Heart left ventricle (tissue), 16 donors: ENCODE measurements around the gene CTBP1. TPM values are rescaled to one million over a fixed set of nuclear protein-coding genes. Genes with fewer than 3 reads are reported as not detected.

Source experiments
- ATAC-seq, 4 donors: fragments of 200-7000 bp; cut with Tn5 transposase; one replicate each; pipeline ENCODE4 v1.9.1; 2020 to 2022; ENCODE audit warnings: moderate library complexity in 4 of 4, mild to moderate bottlenecking in 3 of 4, moderate number of reproducible peaks in 1 of 4
- DNase-seq, 5 donors: peaks; one replicate each; pipeline ENCODE4 v3.0.0-alpha.2; 2020
- H3K27ac ChIP-seq, 12 donors: fragments of 200-600 bp; sonication (generic) in 4 of 12; one replicate each; pipeline versions ENCODE4 v1.5.0 to v1.8.0; 2016 to 2022; ENCODE audit warnings: mild to moderate bottlenecking in 2 of 12
- H3K27me3 ChIP-seq, 9 donors: fragments of 200-600 bp; sonication (generic) in 2 of 9; one replicate each; pipeline versions ENCODE4 v1.5.1 to v1.8.0; 2016 to 2022; ENCODE audit warnings: mild to moderate bottlenecking in 3 of 9
- H3K36me3 ChIP-seq, 9 donors: fragments of 200-600 bp; sonication (generic) in 2 of 9; one replicate each; pipeline versions ENCODE4 v1.5.0 to v1.8.0; 2018 to 2022; ENCODE audit warnings: mild to moderate bottlenecking in 2 of 9
- H3K4me1 ChIP-seq, 12 donors: fragments of 200-600 bp; sonication (generic) in 4 of 12; one replicate each; pipeline versions ENCODE4 v1.5.0 to v1.8.0; 2016 to 2022; ENCODE audit warnings: mild to moderate bottlenecking in 3 of 12
- H3K4me3 ChIP-seq, 12 donors: fragments of 200-600 bp; sonication (generic) in 4 of 12; one replicate each; pipeline versions ENCODE4 v1.5.0 to v1.8.0; 2017 to 2022; ENCODE audit warnings: mild to moderate bottlenecking in 9 of 12, moderate library complexity in 4 of 12
- H3K9me3 ChIP-seq, 12 donors: fragments of 200-600 bp; sonication (generic) in 4 of 12; one replicate each; pipeline versions ENCODE4 v1.5.0 to v1.8.0; 2016 to 2022; ENCODE audit warnings: mild to moderate bottlenecking in 1 of 12
- POLR2A ChIP-seq, 2 donors: fragments of 450-650 bp; IDR thresholded peaks; one replicate each; pipeline ENCODE4 v1.6.1; 2017; ENCODE audit warnings: antibody characterized with exemption in 2 of 2, mild to moderate bottlenecking in 2 of 2, moderate library complexity in 2 of 2
- WGBS, 4 donors: extraction: QIAGEN DNeasy Blood & Tissue Kit in 2 of 4; methylation state at CpG; one replicate each; pipeline versions ENCODE4 v1.1.5 to v1.1.7; 2013 to 2018; 5-methylcytosine and 5-hydroxymethylcytosine counted together
- intact Hi-C, 10 donors: fragments of 100-400 bp; cut with DNase I; formaldehyde crosslinking; loops; one replicate each; pipeline versions ENCODE4 v1.11.1 to v1.14.2; 2022
- long read RNA-seq, 3 donors: library from polyadenylated mRNA; unstranded; transcript quantifications; one replicate each; pipeline ENCODE4 v2.0.0, GENCODE V29; 2020 to 2021
- polyA plus RNA-seq, 2 donors: library from polyadenylated mRNA; stranded (reverse); fragments of 200-250 nt; gene quantifications; one replicate each; pipeline ENCODE4 v1.2.3, GENCODE V29; 2013
- total RNA-seq, 9 donors: library from RNA; depleted of rRNA in 2 of 9; stranded (reverse); fragments of >200 nt in 2 of 9; fragmentation: NEBNext Ultra II Directional in 3 of 9; extraction: Animal tissue kit (Norgen Biotek cat#: 25700) in 3 of 9; gene quantifications; one replicate each; pipeline versions ENCODE4 v1.1.0 to v1.2.4, GENCODE V29; 2016 to 2023
- TF ChIP-seq, protein P1 (sequence below), 12 donors: fragments of 200-600 bp; sonication (generic) in 4 of 12; IDR thresholded peaks; one replicate each; pipeline versions ENCODE4 v1.5.0 to v1.8.0; 2018 to 2022; ENCODE audit warnings: antibody characterized with exemption in 12 of 12, mild to moderate bottlenecking in 5 of 12
- donor health status: ischemic (EF 13 %, LVEDD 7.1; RV severe dilation, severe dysfunction).
- donor health status: healthy with polysubstance abuse.
- donor health status: DM: no; HTN: yes; CAD: no.
- donor health status: DM: no; HTN: no; CAD: no.
- donor health status: ischemic (EF 25% LVEDD 6.9; RV normal size, moderate dysfunction).
- donor health status: ischemic (EF 25% LVEDD 5.7; RV mildly dilated, moderate dysfunction).
- donor health status: healthy.
- donor health status: DM: yes; HTN: yes; CAD: no.
- donor health status: ischemic (EF 35%, LVEDD 5.7; RV mildly dilated, moderate dysfunction).
- donor health status: nonischemic (EF 11% LVEDD 7.7; RV severe dilation, severe dysfunction).
- donor health status: DM: yes; HTN: yes; CAD: no.
- donor health status: PGD.
- donor health status: ischemic (EF 29% LVEDD 5.4; RV normal size, mild dysfunction).
- donor health status: nonischemic (EF 23%, LVEDD 6.1; RV moderate dilation, normal function).

Gene CTBP1
- total RNA-seq (100 to 1,000 TPM; 105 to 165 (median 128) TPM), polyA plus RNA-seq (100 to 1,000 TPM in 1 of 2 donors, 10 to 100 TPM in 1; 92.0 to 148 TPM)
- long read RNA-seq, donor 1, transcript CTBP1-203 (10 exons, 2,467 nt), result major isoform, 81 of 217 reads
- long read RNA-seq, donor 1, transcript CTBP1-201 (9 exons, 2,297 nt), result minor isoform, 24 of 217 reads
- long read RNA-seq, donor 1, partial matches to known transcripts, result 45 of 217 reads
- long read RNA-seq, donor 1, other reads (novel, unspliced or antisense), result 66 of 217 reads
- long read RNA-seq, donor 2, transcript CTBP1-203 (10 exons, 2,467 nt), result major isoform, 7 of 157 reads
- long read RNA-seq, donor 2, partial matches to known transcripts, result 65 of 157 reads
- long read RNA-seq, donor 2, other reads (novel, unspliced or antisense), result 77 of 157 reads
- long read RNA-seq, donor 3, transcript CTBP1-201 (9 exons, 2,297 nt), result minor isoform, 27 of 202 reads
- long read RNA-seq, donor 3, transcript CTBP1-203 (10 exons, 2,467 nt), result major isoform, 78 of 202 reads
- long read RNA-seq, donor 3, partial matches to known transcripts, result 18 of 202 reads
- long read RNA-seq, donor 3, other reads (novel, unspliced or antisense), result 75 of 202 reads

DNA sequence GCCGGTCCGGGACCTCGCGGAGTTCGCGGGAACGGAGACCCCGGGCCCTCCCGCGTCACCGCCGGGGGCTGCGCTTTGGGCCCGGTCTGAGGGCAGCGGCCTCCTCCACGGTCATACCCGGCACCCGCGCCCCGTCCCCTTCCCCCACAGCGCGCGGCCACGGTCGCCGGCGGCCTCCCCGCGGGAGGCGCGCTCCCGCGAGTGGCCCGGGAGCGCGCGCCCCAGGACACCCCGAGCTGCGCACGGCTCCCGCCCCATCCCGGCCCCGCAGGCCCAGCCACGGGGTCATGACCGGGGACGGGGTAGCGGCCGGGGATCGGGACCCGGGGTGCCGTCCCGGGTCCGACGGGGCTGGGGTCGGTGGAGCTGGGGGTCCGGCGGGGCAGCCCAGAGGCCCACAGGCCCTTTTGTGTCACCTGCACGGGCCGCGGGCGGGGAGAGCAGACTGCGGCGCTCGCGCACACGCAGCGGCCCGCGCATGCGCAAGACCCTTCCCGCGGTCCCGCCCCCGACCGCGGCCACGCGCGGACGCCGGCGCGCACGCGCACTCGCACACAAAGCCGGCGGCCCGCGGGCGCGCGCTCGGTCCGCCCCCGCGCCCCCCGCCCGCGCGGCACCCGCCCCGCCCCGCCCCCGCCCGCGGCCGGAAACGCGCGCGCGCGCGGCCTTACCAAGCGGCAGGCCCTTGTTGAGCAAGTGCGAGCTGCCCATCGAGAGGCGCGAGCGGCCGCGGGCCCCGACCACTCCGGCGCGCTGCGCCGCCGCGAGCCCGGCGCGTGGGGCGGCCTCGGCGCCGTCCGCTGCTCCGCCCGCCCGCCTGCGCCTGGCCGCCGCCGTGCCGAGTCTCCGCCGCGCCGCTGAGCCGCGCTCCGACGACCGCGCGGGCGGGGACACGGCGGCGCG lies at the start of gene CTBP1:
CTBP1 (minus strand) TSS at position 886 of the 903 bp plus-strand sequence. CDS start 7,799 bp downstream, outside the sequence.
- H3K36me3 ChIP-seq, result peaks cover 0 to 8% (median 0%) of the 10 kb centered on the region in 9 donors
- no peaks in the 10 kb centered on the region for H3K27me3 ChIP-seq
- WGBS, 4 donors, result 1% methylated on average over 27 to 163 of the region's 163 CpGs; no CpG with 5 or more reads in 1 of the 4 donors
- TF ChIP-seq, protein P1, sequence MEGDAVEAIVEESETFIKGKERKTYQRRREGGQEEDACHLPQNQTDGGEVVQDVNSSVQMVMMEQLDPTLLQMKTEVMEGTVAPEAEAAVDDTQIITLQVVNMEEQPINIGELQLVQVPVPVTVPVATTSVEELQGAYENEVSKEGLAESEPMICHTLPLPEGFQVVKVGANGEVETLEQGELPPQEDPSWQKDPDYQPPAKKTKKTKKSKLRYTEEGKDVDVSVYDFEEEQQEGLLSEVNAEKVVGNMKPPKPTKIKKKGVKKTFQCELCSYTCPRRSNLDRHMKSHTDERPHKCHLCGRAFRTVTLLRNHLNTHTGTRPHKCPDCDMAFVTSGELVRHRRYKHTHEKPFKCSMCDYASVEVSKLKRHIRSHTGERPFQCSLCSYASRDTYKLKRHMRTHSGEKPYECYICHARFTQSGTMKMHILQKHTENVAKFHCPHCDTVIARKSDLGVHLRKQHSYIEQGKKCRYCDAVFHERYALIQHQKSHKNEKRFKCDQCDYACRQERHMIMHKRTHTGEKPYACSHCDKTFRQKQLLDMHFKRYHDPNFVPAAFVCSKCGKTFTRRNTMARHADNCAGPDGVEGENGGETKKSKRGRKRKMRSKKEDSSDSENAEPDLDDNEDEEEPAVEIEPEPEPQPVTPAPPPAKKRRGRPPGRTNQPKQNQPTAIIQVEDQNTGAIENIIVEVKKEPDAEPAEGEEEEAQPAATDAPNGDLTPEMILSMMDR (IDR thresholded peaks at IDR 0.05), result no peak
- peak in 1 of 2 donors; percentile 60 for TF ChIP-seq POLR2A (IDR thresholded peaks at IDR 0.05)
- peaks cover 7 to 62% (median 56%) of the 10 kb centered on the region in 12 donors for H3K4me1 ChIP-seq
- DNase-seq (peak; percentile 83 to 93 (median 87)), ATAC-seq (peak; percentile 26 to 84 (median 76))
- peak within 1 kb of the TSS; percentile 70 to 98 (median 86) for H3K4me3 ChIP-seq
- intact Hi-C loops, result loop anchor here in 7 of 10 donors (1.0 to 10.0 kb wide), 9 partner anchors 36 to 99 kb away; partner anchors contain the start of genes UVSSA (in 3 of the 7) and MAEA (in 1 of the 7)
- H3K9me3 ChIP-seq, result no peaks in the 10 kb centered on the region
- peak within 1 kb of the TSS; percentile 94 to 100 (median 98) for H3K27ac ChIP-seq

DNA sequence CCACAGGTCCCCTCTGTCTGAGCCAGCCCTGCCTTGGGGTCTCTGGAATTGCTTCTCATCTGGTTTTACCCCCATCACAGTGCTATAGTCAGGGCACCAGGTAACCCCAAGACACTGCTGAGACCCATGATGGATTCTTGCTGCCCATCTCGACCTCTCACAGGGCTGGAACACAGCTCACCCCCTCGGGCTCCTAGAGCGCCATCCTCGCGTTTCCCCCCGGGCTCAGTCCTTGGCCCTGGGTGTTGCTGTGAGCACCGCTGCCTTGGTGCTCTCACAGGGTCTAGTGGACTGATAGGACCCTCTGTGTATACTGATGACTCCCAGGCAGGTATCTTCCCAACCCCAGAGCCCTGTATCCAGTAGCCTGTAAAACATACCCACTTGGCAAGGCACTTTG lies 49.5 kb upstream of the CTBP1 start:
- Histone ChIP-seq H3K27ac (peak overlapping the region in 1 of 12 donors; percentile 12), H3K4me1 (peaks cover 8 to 44% (median 27%) of the 10 kb centered on the region in 12 donors), H3K27me3 (no peaks in the 10 kb centered on the region), H3K36me3 (peaks cover 0 to 57% (median 40%) of the 10 kb centered on the region in 9 donors), H3K9me3 (no peaks in the 10 kb centered on the region), H3K4me3 (no peak overlapping the region)
- TF ChIP-seq, protein P1 (IDR thresholded peaks at IDR 0.05), result no peak
- TF ChIP-seq POLR2A (IDR thresholded peaks at IDR 0.05), result no peak
- DNase-seq (no peak), ATAC-seq (no peak)
- intact Hi-C loops, result no loop called here
- 87 to 97% (median 94%) methylated on average over 7 of the region's 7 CpGs for WGBS, 4 donors

DNA sequence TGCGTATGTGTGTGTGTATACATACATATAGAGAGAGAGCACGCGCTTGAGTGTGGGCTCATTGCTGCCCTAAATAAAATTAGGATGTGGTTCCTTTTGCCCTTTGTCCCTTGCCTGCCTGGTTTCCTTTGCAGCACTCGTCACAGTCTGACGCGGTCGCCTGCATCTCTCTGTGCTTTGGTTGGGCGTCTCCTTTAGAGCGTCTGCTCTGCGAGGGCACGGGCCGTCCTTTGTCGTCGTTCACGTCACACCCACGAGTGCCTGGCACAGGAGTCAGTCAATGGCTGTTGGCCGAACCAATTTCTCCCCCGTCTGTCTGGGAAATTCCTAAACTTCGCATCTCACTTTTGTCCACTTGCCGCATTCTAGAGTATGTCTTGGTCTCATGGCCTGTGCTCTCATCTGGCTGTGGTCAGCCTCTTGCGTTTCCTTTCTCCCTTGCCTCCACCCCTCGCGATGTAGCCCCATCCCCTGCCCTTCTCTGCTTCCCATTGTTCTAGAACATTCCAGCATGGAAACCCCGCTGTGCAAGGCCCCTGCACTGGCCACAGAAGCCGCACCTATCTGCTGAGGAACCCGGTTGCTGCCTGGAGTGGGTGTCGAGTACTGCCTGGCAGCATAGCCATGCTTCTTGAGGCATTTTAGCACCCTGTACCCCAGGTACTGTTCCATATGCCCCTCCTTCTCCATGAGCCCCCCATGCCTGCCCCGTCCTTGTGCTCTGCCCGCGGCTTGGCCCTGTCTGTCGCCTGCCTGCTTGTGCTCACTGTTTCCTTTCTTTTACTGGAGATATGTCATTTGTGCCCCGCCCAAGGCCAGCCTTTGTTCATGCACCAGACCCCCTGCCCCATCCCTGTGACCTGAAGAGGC lies 48.8 kb upstream of the CTBP1 start:
- ATAC-seq (peak in 2 of 4 donors; percentile 37 to 56), DNase-seq (peak in 1 of 5 donors; percentile 63)
- intact Hi-C loops, result no loop called here
- Histone ChIP-seq H3K36me3 (peaks cover 0 to 57% (median 40%) of the 10 kb centered on the region in 9 donors), H3K27ac (peak overlapping the region in 1 of 12 donors; percentile 60), H3K4me1 (peaks cover 8 to 48% (median 34%) of the 10 kb centered on the region in 12 donors), H3K9me3 (no peaks in the 10 kb centered on the region), H3K4me3 (no peak overlapping the region), H3K27me3 (no peaks in the 10 kb centered on the region)
- TF ChIP-seq POLR2A (IDR thresholded peaks at IDR 0.05), result no peak
- TF ChIP-seq, protein P1 (IDR thresholded peaks at IDR 0.05), result no peak
- WGBS, 4 donors, result 66 to 88% (median 84%) methylated on average over 32 of the region's 32 CpGs
